Esophagus muscularis mucosa (tissue), 4 donors: Measurements from ENCODE around the gene RUSF1. TPM values are rescaled to one million over a fixed set of nuclear protein-coding genes. Genes with fewer than 3 reads are reported as not detected.
"Not testable (repeated sequence)": the region's sequence is repeated elsewhere in the genome, so short reads cannot be mapped to it uniquely, and the experiment has no call there.

ENCODE experiments used
- DNase-seq: peaks from one replicate; pipeline ENCODE4 v3.0.0-alpha.2; 2017; ENCODE audit errors: extremely low spot score
- H3K27ac ChIP-seq, 4 donors: fragments of 200-600 bp; sonication (generic); replicated peaks in 1 of 4; 1 replicate in 3 of 4; 2 replicates in 1 of 4; pipeline ENCODE4 v1.5.1; 2016 to 2019; ENCODE audit warnings: mild to moderate bottlenecking in 1 of 4
- H3K27me3 ChIP-seq, 4 donors: fragments of 200-600 bp; sonication (generic); one replicate each; pipeline versions ENCODE4 v1.5.1 to v1.6.0; 2016 to 2019
- H3K36me3 ChIP-seq, 4 donors: fragments of 200-600 bp; sonication (generic); one replicate each; pipeline ENCODE4 v1.5.1; 2016 to 2019
- H3K4me1 ChIP-seq, 4 donors: fragments of 200-600 bp; sonication (generic); one replicate each; pipeline ENCODE4 v1.5.1; 2016 to 2019
- H3K4me3 ChIP-seq, 4 donors: fragments of 200-600 bp; sonication (generic); 1 replicate in 2 of 4; 2 replicates in 2 of 4; pipeline ENCODE4 v1.5.1; 2016 to 2019; ENCODE audit warnings: mild to moderate bottlenecking in 4 of 4, moderate library complexity in 1 of 4
- H3K9me3 ChIP-seq, 4 donors: fragments of 200-600 bp; sonication (generic); 1 replicate in 3 of 4; 2 replicates in 1 of 4; pipeline ENCODE4 v1.5.1; 2016 to 2019
- EP300 ChIP-seq: sonication (generic); formaldehyde crosslinking; IDR thresholded peaks from one replicate; pipeline ENCODE4 v1.6.1; 2017; ENCODE audit warnings: antibody characterized with exemption
- POLR2A ChIP-seq: fragments of 450-650 bp; IDR thresholded peaks from one replicate; pipeline ENCODE4 v1.6.1; 2017; ENCODE audit warnings: antibody characterized with exemption, moderate library complexity, mild to moderate bottlenecking, low read depth
- POLR2AphosphoS5 ChIP-seq, 2 donors: sonication (generic); formaldehyde crosslinking; IDR thresholded peaks; one replicate each; pipeline ENCODE4 v1.6.1; 2017; ENCODE audit warnings: antibody characterized with exemption in 2 of 2
- WGBS: methylation state at CpG from one replicate; pipeline ENCODE4 v1.1.5; 2018; 5-methylcytosine and 5-hydroxymethylcytosine counted together
- intact Hi-C: fragments of 100-400 bp; cut with DNase I; formaldehyde crosslinking; loops from one replicate; pipeline ENCODE4 v1.15.1; 2023
- total RNA-seq, 4 donors: library from RNA; depleted of rRNA; stranded (reverse); fragments of >200 nt; gene quantifications; one replicate each; pipeline versions ENCODE4 v1.1.0 to v1.2.1, GENCODE V29; 2016
- TF ChIP-seq, protein P1 (sequence below), 3 experiments: fragments of 200-600 bp in 2 of 3; fragments of 450-650 bp in 1 of 3; sonication (generic) in 2 of 3; IDR thresholded peaks; one replicate each; pipeline ENCODE4 v1.5.1; 2017 to 2019; ENCODE audit warnings: antibody characterized with exemption in 3 of 3, mild to moderate bottlenecking in 2 of 3, moderate library complexity in 1 of 3

The RUSF1 gene
- 10 to 100 TPM; 32.4 to 51.3 (median 43.6) TPM for total RNA-seq

- Histone ChIP-seq H3K4me3 (peak within 1 kb of the TSS; percentile 76 to 96 (median 87)), H3K4me1 (peaks cover 24 to 40% (median 32%) of the 10 kb centered on the region in 4 donors), H3K36me3 (peaks cover 0 to 21% (median 8%) of the 10 kb centered on the region in 4 donors), H3K27me3 (no peaks in the 10 kb centered on the region), H3K27ac (peak within 1 kb of the TSS; percentile 90 to 93 (median 92)), H3K9me3 (no peaks in the 10 kb centered on the region)
- 2% methylated on average over 28 of the region's 65 CpGs for WGBS
- TF ChIP-seq EP300: no peak
- TF ChIP-seq, protein P1, sequence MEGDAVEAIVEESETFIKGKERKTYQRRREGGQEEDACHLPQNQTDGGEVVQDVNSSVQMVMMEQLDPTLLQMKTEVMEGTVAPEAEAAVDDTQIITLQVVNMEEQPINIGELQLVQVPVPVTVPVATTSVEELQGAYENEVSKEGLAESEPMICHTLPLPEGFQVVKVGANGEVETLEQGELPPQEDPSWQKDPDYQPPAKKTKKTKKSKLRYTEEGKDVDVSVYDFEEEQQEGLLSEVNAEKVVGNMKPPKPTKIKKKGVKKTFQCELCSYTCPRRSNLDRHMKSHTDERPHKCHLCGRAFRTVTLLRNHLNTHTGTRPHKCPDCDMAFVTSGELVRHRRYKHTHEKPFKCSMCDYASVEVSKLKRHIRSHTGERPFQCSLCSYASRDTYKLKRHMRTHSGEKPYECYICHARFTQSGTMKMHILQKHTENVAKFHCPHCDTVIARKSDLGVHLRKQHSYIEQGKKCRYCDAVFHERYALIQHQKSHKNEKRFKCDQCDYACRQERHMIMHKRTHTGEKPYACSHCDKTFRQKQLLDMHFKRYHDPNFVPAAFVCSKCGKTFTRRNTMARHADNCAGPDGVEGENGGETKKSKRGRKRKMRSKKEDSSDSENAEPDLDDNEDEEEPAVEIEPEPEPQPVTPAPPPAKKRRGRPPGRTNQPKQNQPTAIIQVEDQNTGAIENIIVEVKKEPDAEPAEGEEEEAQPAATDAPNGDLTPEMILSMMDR (IDR thresholded peaks at IDR 0.05): peak in 1 of 3 experiments; percentile 7
- TF ChIP-seq POLR2AphosphoS5 (IDR thresholded peaks at IDR 0.05): peak; percentile 95 to 96
- peak; percentile 85 for TF ChIP-seq POLR2A
- intact Hi-C loops: loop anchor here (2.0 kb wide), 1 partner anchor 193 kb away; no protein-coding TSS in a partner anchor
- DNase-seq: peak; percentile 97
These were observed at the start of gene RUSF1 for GRCh38 chr16:31507929-31508705. Gene RUSF1, minus strand, starts transcription at chr16:31508391. Its CDS starts 18 bp downstream, at chr16:31508373.

- Histone ChIP-seq H3K27me3 (peaks cover 0 to 24% (median 5%) of the 10 kb centered on the region in 4 donors), H3K36me3 (no peaks in the 10 kb centered on the region), H3K4me3 (no peak overlapping the region), H3K9me3 (peaks cover 0 to 11% (median 0%) of the 10 kb centered on the region in 4 donors), H3K4me1 (peaks cover 0 to 2% (median 1%) of the 10 kb centered on the region in 4 donors), H3K27ac (no peak overlapping the region)
- 90% methylated on average over 4 of the region's 4 CpGs for WGBS
- no peak for DNase-seq
- TF ChIP-seq POLR2A: no peak
- TF ChIP-seq, protein P1 (IDR thresholded peaks at IDR 0.05): no peak
- TF ChIP-seq EP300: no peak
- TF ChIP-seq POLR2AphosphoS5 (IDR thresholded peaks at IDR 0.05): no peak
- intact Hi-C loops: no loop called here
These were observed 34.6 kb upstream of the RUSF1 start for GRCh38 chr16:31542763-31543162.

DNA sequence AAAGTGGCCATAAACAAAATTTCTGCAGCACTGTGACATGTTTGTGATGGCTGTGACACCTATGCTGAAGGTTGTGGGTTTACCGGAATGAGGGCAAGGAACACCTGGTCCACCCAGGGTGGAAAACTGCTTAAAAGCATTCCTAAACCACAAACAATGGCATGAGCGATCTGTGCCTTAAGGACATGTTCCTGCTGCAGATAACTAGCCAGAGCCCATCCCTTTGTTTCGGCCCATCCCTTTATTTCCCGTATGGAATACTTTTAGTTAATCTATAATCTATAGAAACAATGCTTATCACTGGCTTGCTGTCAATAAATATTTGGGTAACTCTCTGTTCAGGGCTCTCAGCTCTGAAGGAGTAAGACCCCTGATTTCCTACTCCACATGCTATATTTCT lies 31.6 kb upstream of the RUSF1 start:
- peaks cover 0 to 39% (median 13%) of the 10 kb centered on the region in 4 donors for H3K27me3 ChIP-seq
- H3K27ac ChIP-seq, H3K36me3 ChIP-seq, H3K4me1 ChIP-seq, DNase-seq, intact Hi-C loops, H3K4me3 ChIP-seq: not testable (repeated sequence)
- peaks cover 0 to 11% (median 0%) of the 10 kb centered on the region in 4 donors for H3K9me3 ChIP-seq
- WGBS: 67% methylated on average over 3 of the region's 4 CpGs

DNA sequence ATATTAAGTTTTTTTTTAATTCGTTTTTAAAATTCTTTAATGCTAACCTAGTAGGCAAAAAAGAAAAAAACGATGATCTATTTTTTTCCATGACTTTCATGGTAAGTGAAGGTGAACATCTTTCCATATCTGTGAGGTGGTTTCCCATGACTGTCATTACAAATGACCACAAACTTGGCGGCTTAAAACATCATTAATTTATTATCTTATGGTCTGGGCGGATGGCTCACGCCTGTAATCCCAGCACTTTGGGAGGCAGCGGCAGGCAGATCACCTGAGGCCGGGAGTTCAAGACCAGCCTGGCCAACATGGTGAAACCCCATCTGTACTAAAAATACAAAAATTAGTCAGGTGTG lies 30.0 kb upstream of the RUSF1 start:
- intact Hi-C loops, DNase-seq, H3K4me3 ChIP-seq, H3K27ac ChIP-seq, H3K4me1 ChIP-seq, H3K36me3 ChIP-seq: not testable (repeated sequence)
- peaks cover 0 to 11% (median 0%) of the 10 kb centered on the region in 4 donors for H3K9me3 ChIP-seq
- H3K27me3 ChIP-seq: peaks cover 0 to 47% (median 13%) of the 10 kb centered on the region in 4 donors
- WGBS: 71% methylated on average over 7 of the region's 7 CpGs

GRCh38 chr16:31537362-31538242 lies 29.4 kb upstream of the RUSF1 start:
- no peak overlapping the region for H3K27ac ChIP-seq
- TF ChIP-seq POLR2A (no peak), POLR2AphosphoS5 (IDR thresholded peaks at IDR 0.05) (no peak), EP300 (no peak)
- TF ChIP-seq, protein P1 (IDR thresholded peaks at IDR 0.05): no peak

More at GRCh38 chr16:31537362-31538242, 29.4 kb upstream of the RUSF1 start:
- intact Hi-C loops: no loop called here
- 22% methylated on average over 6 of the region's 57 CpGs for WGBS
- Histone ChIP-seq H3K4me1 (peaks cover 5 to 9% (median 8%) of the 10 kb centered on the region in 4 donors), H3K36me3 (no peaks in the 10 kb centered on the region), H3K4me3 (peak overlapping the region; percentile 45 to 51 (median 46)), H3K27me3 (peaks cover 0 to 50% (median 13%) of the 10 kb centered on the region in 4 donors), H3K9me3 (peaks cover 0 to 7% (median 0%) of the 10 kb centered on the region in 4 donors)
- DNase-seq: no peak
